WTC11 (cell line): ENCODE measurements around the gene ANKRD61.
"Not testable (repeated sequence)": the region's sequence is repeated elsewhere in the genome, so short reads cannot be mapped to it uniquely, and the experiment has no call there.

Experiments used
- JUN ChIP-seq: sonication (generic); formaldehyde crosslinking; IDR thresholded peaks from 2 replicates; pipeline ENCODE4 v1.8.0; 2023; ENCODE audit warnings: mild to moderate bottlenecking, missing genetic modification reagents
- NR2C2 ChIP-seq: sonication (generic); formaldehyde crosslinking; IDR thresholded peaks from 2 replicates; pipeline ENCODE4 v1.8.0; 2022; ENCODE audit warnings: mild to moderate bottlenecking, missing genetic modification reagents
- NR3C1 ChIP-seq: sonication (generic); formaldehyde crosslinking; conservative IDR thresholded peaks from 2 replicates; pipeline ENCODE4 v1.8.1; 2023; ENCODE audit warnings: low read depth, mild to moderate bottlenecking, missing genetic modification reagents
- SMAD4 ChIP-seq: sonication (generic); formaldehyde crosslinking; IDR thresholded peaks from 2 replicates; pipeline ENCODE4 v1.8.0; 2022; ENCODE audit warnings: mild to moderate bottlenecking, missing genetic modification reagents
- TF ChIP-seq, protein P1 (sequence below): fragments of 200-600 bp; IDR thresholded peaks from 2 replicates; pipeline ENCODE4 v1.8.0; 2022; ENCODE audit warnings: antibody characterized with exemption

DNA sequence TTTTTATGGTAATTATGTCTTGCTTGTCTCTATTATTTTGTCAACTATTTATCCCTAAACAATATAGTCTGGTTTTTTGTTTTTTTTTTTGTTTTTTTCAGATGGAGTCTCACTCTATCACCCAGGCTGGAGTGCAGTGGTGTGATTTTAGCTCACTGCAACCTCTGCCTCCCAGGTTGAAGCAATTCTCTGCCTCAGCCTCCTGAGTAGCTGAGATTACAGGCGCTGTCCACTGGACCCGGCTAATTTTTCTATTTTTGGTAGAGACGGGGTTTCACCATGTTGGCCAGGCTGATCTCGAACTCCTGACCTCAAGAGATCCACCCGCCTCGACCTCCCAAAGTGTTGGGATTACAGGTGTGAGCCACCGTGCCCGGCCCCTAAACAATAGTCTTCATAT is 20.8 kb upstream of the ANKRD61 start:
- not testable (repeated sequence) for TF ChIP-seq JUN; NR2C2; SMAD4; NR3C1 (CRISPR knock-in tag)
- TF ChIP-seq, protein P1, sequence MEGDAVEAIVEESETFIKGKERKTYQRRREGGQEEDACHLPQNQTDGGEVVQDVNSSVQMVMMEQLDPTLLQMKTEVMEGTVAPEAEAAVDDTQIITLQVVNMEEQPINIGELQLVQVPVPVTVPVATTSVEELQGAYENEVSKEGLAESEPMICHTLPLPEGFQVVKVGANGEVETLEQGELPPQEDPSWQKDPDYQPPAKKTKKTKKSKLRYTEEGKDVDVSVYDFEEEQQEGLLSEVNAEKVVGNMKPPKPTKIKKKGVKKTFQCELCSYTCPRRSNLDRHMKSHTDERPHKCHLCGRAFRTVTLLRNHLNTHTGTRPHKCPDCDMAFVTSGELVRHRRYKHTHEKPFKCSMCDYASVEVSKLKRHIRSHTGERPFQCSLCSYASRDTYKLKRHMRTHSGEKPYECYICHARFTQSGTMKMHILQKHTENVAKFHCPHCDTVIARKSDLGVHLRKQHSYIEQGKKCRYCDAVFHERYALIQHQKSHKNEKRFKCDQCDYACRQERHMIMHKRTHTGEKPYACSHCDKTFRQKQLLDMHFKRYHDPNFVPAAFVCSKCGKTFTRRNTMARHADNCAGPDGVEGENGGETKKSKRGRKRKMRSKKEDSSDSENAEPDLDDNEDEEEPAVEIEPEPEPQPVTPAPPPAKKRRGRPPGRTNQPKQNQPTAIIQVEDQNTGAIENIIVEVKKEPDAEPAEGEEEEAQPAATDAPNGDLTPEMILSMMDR, result not testable (repeated sequence)
